Measurements from ENCODE around the gene GPR146. TPM values are rescaled to one million over a fixed set of nuclear protein-coding genes. Genes with fewer than 3 reads are reported as not detected.

Gene GPR146
- total RNA-seq, 1 donor from 2014 or later: 1.9 TPM

GRCh38 chr7:1081336-1081735 lies 37.0 kb downstream of the GPR146 start:
- Mint-ChIP-seq H3K36me3 (ENCODE audit: insufficient read depth) (peaks cover 2% of the 10 kb centered on the region), H3K9me3 (ENCODE audit: low read depth) (no peaks in the 10 kb centered on the region), H3K27me3 (no peaks in the 10 kb centered on the region), H3K4me3 (ENCODE audit: low read depth) (no peak overlapping the region), H3K27ac (no peak overlapping the region), H3K4me1 (ENCODE audit: low read depth) (peaks cover 13% of the 10 kb centered on the region)
- TF ChIP-seq, protein P1, sequence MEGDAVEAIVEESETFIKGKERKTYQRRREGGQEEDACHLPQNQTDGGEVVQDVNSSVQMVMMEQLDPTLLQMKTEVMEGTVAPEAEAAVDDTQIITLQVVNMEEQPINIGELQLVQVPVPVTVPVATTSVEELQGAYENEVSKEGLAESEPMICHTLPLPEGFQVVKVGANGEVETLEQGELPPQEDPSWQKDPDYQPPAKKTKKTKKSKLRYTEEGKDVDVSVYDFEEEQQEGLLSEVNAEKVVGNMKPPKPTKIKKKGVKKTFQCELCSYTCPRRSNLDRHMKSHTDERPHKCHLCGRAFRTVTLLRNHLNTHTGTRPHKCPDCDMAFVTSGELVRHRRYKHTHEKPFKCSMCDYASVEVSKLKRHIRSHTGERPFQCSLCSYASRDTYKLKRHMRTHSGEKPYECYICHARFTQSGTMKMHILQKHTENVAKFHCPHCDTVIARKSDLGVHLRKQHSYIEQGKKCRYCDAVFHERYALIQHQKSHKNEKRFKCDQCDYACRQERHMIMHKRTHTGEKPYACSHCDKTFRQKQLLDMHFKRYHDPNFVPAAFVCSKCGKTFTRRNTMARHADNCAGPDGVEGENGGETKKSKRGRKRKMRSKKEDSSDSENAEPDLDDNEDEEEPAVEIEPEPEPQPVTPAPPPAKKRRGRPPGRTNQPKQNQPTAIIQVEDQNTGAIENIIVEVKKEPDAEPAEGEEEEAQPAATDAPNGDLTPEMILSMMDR (IDR thresholded peaks at IDR 0.05; ENCODE audit: unreplicated experiment): no peak
- no peak for DNase-seq (ENCODE audit: low spot score, unreplicated experiment)

DNA sequence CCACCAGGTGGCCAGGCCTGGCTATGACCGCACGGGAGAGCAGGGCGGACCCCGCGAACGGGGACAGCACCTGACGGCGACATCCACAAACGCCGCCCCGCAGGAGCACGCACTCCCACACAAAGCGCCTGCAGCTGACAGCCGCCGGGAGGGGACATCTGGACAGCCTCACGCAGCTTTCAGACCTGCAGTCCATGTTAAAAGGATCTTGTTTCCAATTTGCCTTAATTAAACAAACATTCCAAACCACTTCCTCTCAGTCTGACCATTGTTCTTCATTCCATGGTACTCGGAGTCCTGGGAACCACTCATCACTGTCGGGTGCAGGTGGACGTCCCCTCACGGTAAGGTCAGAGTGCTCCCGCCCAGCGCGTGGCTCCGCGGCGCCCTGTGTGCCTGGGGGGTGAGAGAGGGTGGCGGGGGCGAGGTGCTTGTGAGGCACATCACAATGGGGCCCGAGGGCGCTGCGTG lies 37.6 kb downstream of the GPR146 start:
- Mint-ChIP-seq H3K27me3 (no peaks in the 10 kb centered on the region), H3K27ac (no peak overlapping the region), H3K36me3 (ENCODE audit: insufficient read depth) (peaks cover 2% of the 10 kb centered on the region), H3K9me3 (ENCODE audit: low read depth) (no peaks in the 10 kb centered on the region), H3K4me1 (ENCODE audit: low read depth) (peaks cover 14% of the 10 kb centered on the region), H3K4me3 (ENCODE audit: low read depth) (no peak overlapping the region)
- TF ChIP-seq, protein P1 (IDR thresholded peaks at IDR 0.05; ENCODE audit: unreplicated experiment): no peak
- DNase-seq (ENCODE audit: low spot score, unreplicated experiment): no peak

DNA sequence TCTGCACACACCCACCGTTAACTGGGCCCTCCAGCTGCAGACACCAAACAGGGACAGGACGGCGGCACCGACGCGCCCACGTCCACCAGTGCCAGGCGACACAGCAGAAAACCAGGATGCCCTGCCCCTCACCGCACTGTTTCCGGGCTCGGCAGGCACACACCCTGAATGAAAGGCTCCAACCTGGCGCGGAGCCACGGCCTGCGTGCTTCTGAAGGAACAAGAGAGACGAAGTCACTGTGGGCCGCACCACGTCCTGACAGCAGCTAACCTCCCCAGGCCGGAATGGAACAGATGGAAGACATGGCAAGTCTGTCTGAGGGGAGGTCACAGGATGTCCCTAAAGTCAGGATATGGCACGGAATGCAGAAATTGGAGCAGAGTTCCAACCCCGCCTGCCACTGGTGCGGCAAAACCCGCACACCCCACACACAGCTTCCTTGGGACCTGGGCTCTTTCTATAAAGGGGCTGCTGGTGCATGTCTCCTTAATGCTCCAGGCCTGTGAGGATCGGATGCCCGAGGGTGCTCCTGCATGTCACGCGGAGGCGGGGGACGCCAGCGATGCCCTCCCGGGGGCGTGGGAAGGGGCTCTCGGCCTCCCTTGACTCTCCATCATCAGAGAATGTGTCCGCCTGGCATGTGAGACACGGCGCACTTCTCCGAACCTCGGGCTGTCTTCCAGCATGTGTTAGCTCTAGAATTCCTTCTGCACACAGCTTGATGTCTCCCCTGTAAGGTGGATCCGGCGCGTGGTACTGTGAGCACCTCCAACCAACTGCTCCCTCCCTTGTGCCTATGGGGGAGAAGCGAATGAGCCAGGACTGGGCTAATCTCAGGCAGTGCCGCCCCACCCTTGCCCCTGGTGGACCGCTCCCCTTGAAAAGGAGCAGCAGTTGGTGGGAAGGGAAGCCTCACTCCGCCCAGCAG lies 39.6 kb downstream of the GPR146 start:
- peaks cover 2% of the 10 kb centered on the region for H3K36me3 Mint-ChIP-seq (ENCODE audit: insufficient read depth)
- no peak overlapping the region for H3K27ac Mint-ChIP-seq
- H3K4me1 Mint-ChIP-seq (ENCODE audit: low read depth): peaks cover 19% of the 10 kb centered on the region
- H3K9me3 Mint-ChIP-seq (ENCODE audit: low read depth): no peaks in the 10 kb centered on the region
- no peak overlapping the region for H3K4me3 Mint-ChIP-seq (ENCODE audit: low read depth)
- no peak for DNase-seq (ENCODE audit: low spot score, unreplicated experiment)
- TF ChIP-seq, protein P1 (IDR thresholded peaks at IDR 0.05; ENCODE audit: unreplicated experiment): no peak
- H3K27me3 Mint-ChIP-seq: no peaks in the 10 kb centered on the region

DNA sequence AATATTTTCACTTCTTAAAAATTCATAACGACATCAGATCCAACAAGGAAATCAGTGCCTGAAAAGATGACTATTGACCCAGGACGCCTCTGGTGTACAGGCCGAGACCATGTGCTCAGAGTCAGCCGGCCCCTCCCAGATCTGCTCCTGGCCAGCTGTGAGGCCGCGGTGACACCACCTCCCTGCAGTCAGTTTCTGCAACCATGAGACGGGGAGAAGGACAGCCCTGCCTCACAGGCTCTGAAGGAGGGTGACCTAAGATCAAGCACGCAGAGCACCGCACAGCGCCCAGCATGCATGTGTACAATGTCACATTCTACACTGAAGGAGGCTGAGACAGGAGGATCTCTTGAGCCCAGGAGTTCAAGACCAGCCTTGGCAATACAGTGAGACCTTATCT lies 40.9 kb downstream of the GPR146 start:
- H3K27me3 Mint-ChIP-seq: no peaks in the 10 kb centered on the region
- DNase-seq (ENCODE audit: low spot score, unreplicated experiment): no peak
- H3K9me3 Mint-ChIP-seq (ENCODE audit: low read depth): no peaks in the 10 kb centered on the region
- H3K4me3 Mint-ChIP-seq (ENCODE audit: low read depth): no peak overlapping the region
- H3K27ac Mint-ChIP-seq: no peak overlapping the region
- TF ChIP-seq, protein P1 (IDR thresholded peaks at IDR 0.05; ENCODE audit: unreplicated experiment): no peak
- H3K36me3 Mint-ChIP-seq (ENCODE audit: insufficient read depth): peaks cover 2% of the 10 kb centered on the region
- peaks cover 15% of the 10 kb centered on the region for H3K4me1 Mint-ChIP-seq (ENCODE audit: low read depth)

- no peak overlapping the region for H3K4me3 Mint-ChIP-seq (ENCODE audit: low read depth)
- no peaks in the 10 kb centered on the region for H3K9me3 Mint-ChIP-seq (ENCODE audit: low read depth)
- no peaks in the 10 kb centered on the region for H3K27me3 Mint-ChIP-seq
- H3K4me1 Mint-ChIP-seq (ENCODE audit: low read depth): peaks cover 12% of the 10 kb centered on the region
- DNase-seq (ENCODE audit: low spot score, unreplicated experiment): no peak
- TF ChIP-seq, protein P1 (IDR thresholded peaks at IDR 0.05; ENCODE audit: unreplicated experiment): no peak
- peaks cover 2% of the 10 kb centered on the region for H3K36me3 Mint-ChIP-seq (ENCODE audit: insufficient read depth)
- H3K27ac Mint-ChIP-seq: no peak overlapping the region
Observed at GRCh38 chr7:1085910-1086421, 41.6 kb downstream of the GPR146 start.
